Skeletal muscle satellite cell (primary cell): ENCODE measurements around the gene UNG.

Experiments used
- small RNA-seq: library from RNA; depleted of rRNA; stranded (forward); fragments of <200 nt; gene quantifications from one replicate; pipeline ENCODE3, GENCODE V24; 2012

The UNG gene

Small RNA genes within 50 kb of the gene (small RNA-seq; reads per million reads assigned to genes)
- gene RNA5SP372: 0.21 reads per million
